ENCODE measurements around the gene KRT6B.
"Not testable (repeated sequence)": the region's sequence is repeated elsewhere in the genome, so short reads cannot be mapped to it uniquely, and the experiment has no call there.

The KRT6B gene

DNA sequence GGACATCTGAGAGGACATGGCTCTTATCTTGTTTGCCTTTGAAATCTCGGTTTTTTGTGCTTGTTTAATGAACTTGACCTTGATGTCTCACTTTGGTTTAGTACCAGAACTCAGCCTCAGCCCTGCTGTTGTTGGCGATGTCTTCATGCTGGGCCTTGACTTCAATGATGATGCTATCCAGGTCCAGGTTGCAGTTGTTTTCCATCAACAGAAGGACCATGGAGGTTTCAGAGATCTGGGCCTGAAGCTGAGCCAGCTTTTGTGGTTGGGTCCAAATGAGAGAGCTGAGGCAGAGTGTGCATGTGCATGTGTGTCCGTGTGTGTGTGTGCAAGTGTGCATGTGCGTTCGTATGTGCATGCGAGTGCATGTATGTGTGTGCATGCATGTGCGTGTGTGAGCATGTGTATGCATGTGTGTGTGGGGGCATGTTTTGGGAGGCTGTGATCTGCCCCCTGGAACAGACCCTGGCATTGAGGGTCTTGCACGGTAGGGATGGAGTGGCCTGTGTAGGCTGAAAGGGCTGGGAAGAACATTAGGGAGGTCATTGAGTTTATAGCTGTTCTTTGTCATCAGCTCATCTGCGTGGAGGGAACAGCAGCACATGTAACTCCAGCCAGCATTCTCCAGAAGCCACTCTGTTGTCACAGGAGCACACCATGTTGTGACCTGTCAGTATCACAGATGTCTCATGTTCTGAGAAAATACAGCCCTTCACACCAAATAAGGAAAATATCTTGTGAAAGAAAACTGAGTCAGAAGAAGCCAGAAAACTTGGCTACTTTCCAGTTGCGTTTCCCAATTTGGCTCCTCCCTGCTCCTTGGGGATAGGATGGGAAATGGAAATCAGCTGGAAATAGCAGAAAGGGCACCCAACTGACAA is 35.8 kb downstream of the KRT6B start:
- in situ Hi-C loops (cut with MboI; ENCODE audit: low sequenced_read_pairs), result no loop called here

GRCh38 chr12:52414936-52415335 is 37.0 kb downstream of the KRT6B start:
- in situ Hi-C loops (cut with MboI; ENCODE audit: low sequenced_read_pairs), result no loop called here

GRCh38 chr12:52413782-52414345 is 38.1 kb downstream of the KRT6B start:
- in situ Hi-C loops (cut with MboI; ENCODE audit: low sequenced_read_pairs), result no loop called here

- in situ Hi-C loops (cut with MboI; ENCODE audit: low sequenced_read_pairs), result no loop called here
These were observed 38.7 kb downstream of the KRT6B start for GRCh38 chr12:52413202-52413601.

DNA sequence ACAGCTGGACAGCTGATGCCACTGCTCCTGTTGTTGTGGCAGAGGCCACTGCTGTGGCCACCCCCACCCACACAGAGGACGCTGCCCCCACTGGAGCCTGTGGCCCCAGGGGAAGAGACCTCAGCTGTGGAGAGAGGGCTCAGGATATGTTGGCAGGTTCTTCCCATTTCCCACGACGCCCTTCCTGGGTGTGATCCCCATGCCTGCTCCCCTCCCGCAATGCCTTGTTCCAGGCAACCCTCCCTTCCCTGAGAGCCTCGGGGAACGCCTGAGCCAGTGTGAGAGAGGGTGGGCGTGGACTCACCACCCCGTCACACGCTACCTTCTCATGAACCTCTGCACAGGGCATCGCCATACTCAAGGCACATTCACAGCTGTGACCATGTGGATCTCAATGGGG is 40.1 kb downstream of the KRT6B start:
- in situ Hi-C loops (cut with MboI; ENCODE audit: low sequenced_read_pairs), result no loop called here

- in situ Hi-C loops (cut with MboI; ENCODE audit: low sequenced_read_pairs), result not testable (repeated sequence)
These were observed 41.2 kb downstream of the KRT6B start for GRCh38 chr12:52410589-52411248.

GRCh38 chr12:52407918-52408317 is 44.0 kb downstream of the KRT6B start:
- in situ Hi-C loops (cut with MboI; ENCODE audit: low sequenced_read_pairs), result no loop called here

GRCh38 chr12:52405922-52406385 is 46.0 kb downstream of the KRT6B start, which contains the start of gene KRT82:
Gene KRT82 (minus strand): TSS chr12:52406335. CDS start chr12:52406277, 58 bp downstream.
- in situ Hi-C loops (cut with MboI; ENCODE audit: low sequenced_read_pairs), result no loop called here

- in situ Hi-C loops (cut with MboI; ENCODE audit: low sequenced_read_pairs), result no loop called here
These were observed 47.0 kb downstream of the KRT6B start for GRCh38 chr12:52404951-52405350.

GRCh38 chr12:52403561-52403960 is 48.4 kb downstream of the KRT6B start:
- in situ Hi-C loops (cut with MboI; ENCODE audit: low sequenced_read_pairs), result no loop called here

DNA sequence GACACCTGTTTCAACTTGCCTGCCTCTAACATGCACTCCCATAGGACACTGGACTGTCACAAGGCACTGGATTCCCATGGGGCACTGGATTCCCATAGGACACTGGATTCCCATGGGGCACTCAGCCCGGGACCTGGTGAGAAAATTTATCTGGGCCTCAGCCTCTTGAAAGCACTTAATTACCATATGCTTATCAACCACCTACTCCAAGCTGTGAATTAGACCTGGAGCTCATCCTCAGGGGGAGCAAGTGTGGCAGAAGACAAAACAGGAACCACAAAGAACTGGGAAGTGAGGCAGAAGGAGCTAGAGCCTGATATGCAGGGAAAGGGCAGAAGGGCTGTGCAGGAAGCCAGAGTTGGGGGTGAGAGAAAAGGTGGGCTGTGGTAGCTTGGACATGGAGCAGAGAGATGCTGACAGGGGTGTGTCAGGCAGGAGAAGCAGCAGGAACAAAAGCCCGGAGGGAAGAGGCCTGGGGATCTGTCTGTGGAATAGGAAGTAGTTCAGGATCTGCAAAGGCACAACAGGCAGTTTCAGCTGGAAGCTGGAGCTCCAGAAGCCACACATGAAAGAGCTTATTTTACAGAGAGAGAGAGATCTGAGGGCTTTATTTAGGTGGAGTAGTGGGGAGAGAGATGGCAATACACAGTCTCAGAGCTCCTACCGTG is 48.9 kb downstream of the KRT6B start:
- in situ Hi-C loops (cut with MboI; ENCODE audit: low sequenced_read_pairs), result no loop called here

- in situ Hi-C loops (cut with MboI; ENCODE audit: low sequenced_read_pairs), result no loop called here
These were observed 49.6 kb downstream of the KRT6B start for GRCh38 chr12:52402377-52402776.

DNA sequence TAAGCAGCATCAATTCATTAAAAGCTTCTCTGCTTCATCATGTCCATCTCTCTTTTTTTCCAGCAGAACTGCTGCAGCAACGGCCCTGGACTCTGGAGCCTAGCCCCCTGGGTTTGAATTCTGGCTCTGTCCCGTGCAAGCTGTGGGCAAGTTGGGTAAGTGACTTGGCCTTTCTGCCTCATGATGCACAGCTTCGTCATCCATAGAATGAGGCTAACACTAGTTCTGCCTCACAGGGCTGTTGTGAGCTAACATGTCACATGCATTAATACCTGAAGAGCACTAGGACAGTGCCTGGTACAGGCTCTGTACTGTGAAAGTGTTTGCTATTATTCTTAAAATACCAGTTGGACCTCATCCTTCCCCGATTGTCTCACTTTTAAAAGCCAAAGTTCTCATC is 50.0 kb downstream of the KRT6B start:
- in situ Hi-C loops (cut with MboI; ENCODE audit: low sequenced_read_pairs), result no loop called here

DNA sequence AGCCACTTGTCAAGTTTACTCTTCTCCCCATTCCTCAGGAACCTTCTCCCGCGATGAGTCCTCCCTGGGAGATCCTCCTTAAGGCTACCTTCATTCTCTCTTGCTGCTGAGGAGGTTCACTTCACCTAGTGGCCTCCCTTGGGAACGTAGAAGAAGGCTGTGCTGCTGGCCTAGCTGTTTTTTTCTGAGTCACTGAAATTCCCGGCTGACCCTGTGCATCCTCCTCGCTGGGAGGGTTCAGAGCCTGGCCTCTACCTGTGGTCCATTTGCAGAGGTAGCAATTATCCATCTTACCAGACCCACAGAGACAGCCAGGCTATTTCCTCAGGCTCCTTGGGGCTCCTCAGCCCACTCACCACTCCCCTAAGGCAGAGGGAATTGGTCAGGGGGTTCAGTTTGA is 50.4 kb downstream of the KRT6B start:
- in situ Hi-C loops (cut with MboI; ENCODE audit: low sequenced_read_pairs), result no loop called here

GRCh38 chr12:52400906-52401305 is 51.0 kb downstream of the KRT6B start:
- in situ Hi-C loops (cut with MboI; ENCODE audit: low sequenced_read_pairs), result no loop called here

- in situ Hi-C loops (cut with MboI; ENCODE audit: low sequenced_read_pairs), result no loop called here
These were observed 52.2 kb downstream of the KRT6B start for GRCh38 chr12:52399756-52400155.

- in situ Hi-C loops (cut with MboI; ENCODE audit: low sequenced_read_pairs), result no loop called here
These were observed 53.8 kb downstream of the KRT6B start for GRCh38 chr12:52398176-52398575.

GRCh38 chr12:52396656-52397055 is 55.3 kb downstream of the KRT6B start:
- in situ Hi-C loops (cut with MboI; ENCODE audit: low sequenced_read_pairs), result no loop called here
